KMS-11 (cell line): ENCODE data around the gene TEX22.

Experiments used
- H2AFZ ChIP-seq: fragments of 200-600 bp; sonication (generic); 2 replicates; pipeline ENCODE4 v1.6.1; 2016; ENCODE audit warnings: antibody characterized with exemption, mixed run types, low read depth
- H3K27ac ChIP-seq: fragments of 200-600 bp; sonication (generic); 2 replicates; pipeline ENCODE4 v1.6.1; 2016; ENCODE audit warnings: mild to moderate bottlenecking, mixed run types
- H3K27me3 ChIP-seq: fragments of 200-600 bp; sonication (generic); 2 replicates; pipeline ENCODE4 v1.6.1; 2017; ENCODE audit warnings: mild to moderate bottlenecking, low read depth, mixed run types, moderate library complexity; ENCODE audit not compliant: insufficient read depth
- H3K36me3 ChIP-seq: fragments of 200-600 bp; sonication (generic); 2 replicates; pipeline ENCODE4 v1.6.1; 2017; ENCODE audit warnings: mild to moderate bottlenecking, mixed run types; ENCODE audit not compliant: insufficient read depth
- H3K4me1 ChIP-seq: fragments of 200-600 bp; sonication (generic); 2 replicates; pipeline ENCODE4 v1.6.1; 2016; ENCODE audit warnings: mild to moderate bottlenecking, low read depth, mixed run types; ENCODE audit not compliant: poor library complexity, severe bottlenecking
- H3K4me2 ChIP-seq: fragments of 200-600 bp; sonication (generic); 2 replicates; pipeline ENCODE4 v1.7.0; 2016; ENCODE audit warnings: mild to moderate bottlenecking, mixed run types
- H3K4me3 ChIP-seq: fragments of 200-600 bp; sonication (generic); IDR thresholded peaks from 2 replicates; pipeline ENCODE4 v1.6.1; 2017; ENCODE audit warnings: low read depth, low read length, mixed read lengths; ENCODE audit not compliant: insufficient read depth
- H3K79me2 ChIP-seq: fragments of 200-600 bp; sonication (generic); 2 replicates; pipeline ENCODE4 v1.6.1; 2016; ENCODE audit warnings: low read depth, mixed run types; ENCODE audit not compliant: insufficient read depth
- H3K9ac ChIP-seq: fragments of 200-600 bp; sonication (generic); 2 replicates; pipeline ENCODE4 v1.6.1; 2016; ENCODE audit warnings: mild to moderate bottlenecking, mixed run types
- H4K20me1 ChIP-seq: fragments of 200-600 bp; sonication (generic); 2 replicates; pipeline ENCODE4 v1.6.1; 2016; ENCODE audit warnings: mild to moderate bottlenecking, mixed run types; ENCODE audit not compliant: insufficient read depth
- CTCF ChIP-seq: fragments of 200-600 bp; sonication (generic); conservative IDR thresholded peaks from 2 replicates; pipeline ENCODE4 v1.6.1; 2017; ENCODE audit warnings: low read depth, mild to moderate bottlenecking, antibody characterized with exemption, low read length, moderate library complexity, mixed read lengths

TEX22 gene

GRCh38 chr14:105455766-105456660 is 57.7 kb downstream of the TEX22 start:
- H3K4me2 ChIP-seq: no peak overlapping the region
- H3K36me3 ChIP-seq: no peaks in the 10 kb centered on the region
- no peaks in the 10 kb centered on the region for H3K27me3 ChIP-seq
- H3K4me3 ChIP-seq: no peak overlapping the region
- H3K79me2 ChIP-seq: no peaks in the 10 kb centered on the region
- no peaks in the 10 kb centered on the region for H4K20me1 ChIP-seq
- no peaks in the 10 kb centered on the region for H3K4me1 ChIP-seq
- no peak overlapping the region for H2AFZ ChIP-seq
- no peak for TF ChIP-seq CTCF
- no peak overlapping the region for H3K27ac ChIP-seq
- no peak overlapping the region for H3K9ac ChIP-seq

- Histone ChIP-seq H3K27me3 (no peaks in the 10 kb centered on the region), H3K27ac (no peak overlapping the region), H3K9ac (no peak overlapping the region), H3K4me3 (no peak overlapping the region), H4K20me1 (no peaks in the 10 kb centered on the region), H3K4me1 (no peaks in the 10 kb centered on the region), H3K79me2 (no peaks in the 10 kb centered on the region), H3K36me3 (no peaks in the 10 kb centered on the region), H3K4me2 (no peak overlapping the region), H2AFZ (no peak overlapping the region)
- no peak for TF ChIP-seq CTCF
These were observed 58.6 kb downstream of the TEX22 start for GRCh38 chr14:105456736-105457617.

GRCh38 chr14:105458010-105458409 is 59.7 kb downstream of the TEX22 start:
- H3K36me3 ChIP-seq: no peaks in the 10 kb centered on the region
- H3K27ac ChIP-seq: no peak overlapping the region
- no peak overlapping the region for H2AFZ ChIP-seq
- no peaks in the 10 kb centered on the region for H3K79me2 ChIP-seq
- H3K9ac ChIP-seq: no peak overlapping the region
- H3K27me3 ChIP-seq: no peaks in the 10 kb centered on the region; the same call in 1 of the 2 replicates
- TF ChIP-seq CTCF: no peak
- no peak overlapping the region for H3K4me3 ChIP-seq
- H3K4me1 ChIP-seq: no peaks in the 10 kb centered on the region
- H3K4me2 ChIP-seq: no peak overlapping the region
- H4K20me1 ChIP-seq: no peaks in the 10 kb centered on the region

GRCh38 chr14:105458571-105458970 is 60.2 kb downstream of the TEX22 start:
- Histone ChIP-seq H3K27me3 (no peaks in the 10 kb centered on the region; the same call in 1 of the 2 replicates), H4K20me1 (no peaks in the 10 kb centered on the region), H3K4me1 (no peaks in the 10 kb centered on the region), H3K36me3 (no peaks in the 10 kb centered on the region), H3K4me3 (no peak overlapping the region), H3K79me2 (no peaks in the 10 kb centered on the region), H3K4me2 (no peak overlapping the region), H3K27ac (no peak overlapping the region), H3K9ac (no peak overlapping the region), H2AFZ (no peak overlapping the region)
- TF ChIP-seq CTCF: no peak
